HG03432 (cell line): Measurements from ENCODE around the gene FUT7.
"Not testable (repeated sequence)": the region's sequence is repeated elsewhere in the genome, so short reads cannot be mapped to it uniquely, and the experiment has no call there.

Source experiments
- ATAC-seq: cut with Tn5 transposase; IDR thresholded peaks from one replicate; pipeline ENCODE4 v1.9.1; 2021; ENCODE audit warnings: mild to moderate bottlenecking, moderate library complexity; ENCODE audit not compliant: unreplicated experiment

Gene FUT7

GRCh38 chr9:137034039-137034708 is 2.3 kb upstream of the FUT7 start:
- ATAC-seq, result no peak

- not testable (repeated sequence) for ATAC-seq
Observed at GRCh38 chr9:137033481-137033880, 1.6 kb upstream of the FUT7 start.

DNA sequence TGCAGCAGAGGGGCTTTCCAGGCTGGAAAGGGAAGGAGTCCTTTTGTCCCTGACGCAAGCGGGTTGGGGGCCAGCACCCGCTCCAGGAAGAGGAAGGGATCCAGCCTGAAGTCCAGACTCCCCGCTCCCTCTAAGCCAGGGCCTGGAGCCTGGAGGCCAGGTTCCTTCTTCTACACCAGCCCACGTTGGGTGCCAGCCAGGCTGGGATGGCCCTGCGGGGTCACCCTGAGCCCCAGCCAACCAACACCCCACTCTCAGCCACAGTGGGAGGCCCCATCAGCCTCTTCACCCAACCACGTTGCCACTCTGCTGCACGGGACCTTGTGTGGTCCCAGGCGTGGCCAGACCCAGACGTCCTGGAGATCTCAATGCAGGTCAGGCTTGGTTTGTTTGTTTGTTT is 970 bp upstream of the FUT7 start:
- ATAC-seq, result no peak

GRCh38 chr9:137030538-137031527 is 1.1 kb downstream of the FUT7 start:
- ATAC-seq, result no peak

DNA sequence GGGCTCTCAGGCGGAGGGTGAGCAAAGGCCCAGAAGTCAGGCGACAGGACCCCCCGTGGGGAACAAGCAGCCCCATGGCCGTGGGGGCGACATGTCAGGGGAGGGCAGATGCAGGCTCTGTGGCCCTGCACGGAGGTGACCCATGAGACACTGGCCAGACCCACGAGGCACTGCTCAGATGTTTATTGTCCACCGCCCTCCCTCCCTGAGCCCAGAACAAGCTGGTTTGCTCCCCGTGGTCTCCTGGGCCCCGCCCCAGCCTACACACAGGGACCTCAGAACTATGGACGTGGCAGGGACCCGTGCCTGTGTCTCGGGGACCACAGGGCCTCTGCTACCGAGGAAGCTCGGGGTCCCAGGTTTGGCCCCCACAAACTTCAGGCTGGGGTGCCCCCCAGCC is 1.9 kb downstream of the FUT7 start:
- no peak for ATAC-seq

GRCh38 chr9:137029058-137029936 is 2.6 kb downstream of the FUT7 start:
- no peak for ATAC-seq

DNA sequence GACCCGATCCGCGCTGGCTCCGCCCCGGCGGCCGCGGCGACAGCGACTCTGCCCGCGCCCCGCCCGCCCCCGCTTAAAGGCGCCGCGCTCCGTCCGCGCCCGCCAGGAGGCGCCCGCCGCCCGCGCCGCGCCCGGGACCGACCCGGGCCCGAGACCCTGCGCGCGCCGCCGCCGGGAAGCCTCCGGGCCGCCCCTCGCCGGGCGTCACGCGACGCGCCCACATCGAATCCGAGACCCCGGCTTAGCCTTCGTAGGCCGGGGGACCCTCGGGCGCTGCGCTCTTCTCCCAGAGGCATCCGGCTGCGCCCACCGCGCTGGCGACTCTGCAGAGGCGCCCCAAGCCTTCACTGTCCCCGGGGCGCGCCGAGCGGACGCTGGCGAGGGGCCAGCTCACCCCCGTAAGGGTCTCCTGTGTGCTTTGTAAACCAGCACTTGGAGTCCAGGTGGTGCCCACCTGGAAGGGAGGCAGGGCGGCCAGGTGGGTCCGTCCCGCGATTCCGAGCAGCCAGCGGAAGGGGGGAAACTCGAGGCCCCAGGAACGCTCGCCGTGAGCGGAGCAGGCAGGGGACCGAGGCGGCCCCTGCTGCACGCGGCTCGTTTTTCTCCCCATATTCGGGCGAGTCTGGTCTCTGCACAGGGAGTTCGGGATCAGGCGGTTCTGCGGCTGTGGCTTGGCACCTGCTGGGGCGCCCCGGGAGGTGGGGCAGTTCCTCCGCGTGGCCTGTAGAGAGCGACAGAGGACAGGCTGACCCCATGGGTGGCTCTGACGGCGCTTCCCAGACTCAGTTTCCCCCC is 3.4 kb downstream of the FUT7 start:
- ATAC-seq, result peak; percentile 33

- ATAC-seq, result no peak
Observed at GRCh38 chr9:137027369-137028262, 4.3 kb downstream of the FUT7 start, which contains the start of gene ABCA2. Gene ABCA2, minus strand, starts transcription at chr9:137028237. Its CDS starts 97 bp downstream, at chr9:137028140.

- no peak for ATAC-seq
Observed at GRCh38 chr9:137026828-137027227, 5.1 kb downstream of the FUT7 start.

DNA sequence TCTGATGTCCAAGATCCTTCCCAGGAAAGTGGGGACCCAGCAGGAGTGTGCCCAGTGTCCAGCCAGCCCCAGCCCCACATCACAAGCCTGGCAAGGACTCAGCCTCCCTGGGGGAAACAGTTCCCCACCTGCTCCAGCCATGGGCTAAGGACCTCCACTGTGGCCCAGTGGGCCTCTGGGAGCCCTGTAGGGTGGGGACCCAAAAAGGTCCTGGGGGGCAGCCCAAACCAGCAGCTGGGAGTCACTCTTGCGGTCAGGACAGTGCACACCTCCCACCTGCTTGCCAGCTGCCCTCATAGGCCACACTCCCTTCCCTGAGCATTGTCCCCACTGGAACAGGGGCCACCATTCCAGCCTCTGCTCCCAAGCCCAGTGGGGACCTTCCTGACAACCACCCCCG is 5.5 kb downstream of the FUT7 start:
- ATAC-seq, result no peak

GRCh38 chr9:137025517-137025966 is 6.3 kb downstream of the FUT7 start:
- no peak for ATAC-seq

- no peak for ATAC-seq
Observed at GRCh38 chr9:137023583-137023991, 8.3 kb downstream of the FUT7 start.

- ATAC-seq, result no peak
Observed at GRCh38 chr9:137023157-137023556, 8.7 kb downstream of the FUT7 start.

DNA sequence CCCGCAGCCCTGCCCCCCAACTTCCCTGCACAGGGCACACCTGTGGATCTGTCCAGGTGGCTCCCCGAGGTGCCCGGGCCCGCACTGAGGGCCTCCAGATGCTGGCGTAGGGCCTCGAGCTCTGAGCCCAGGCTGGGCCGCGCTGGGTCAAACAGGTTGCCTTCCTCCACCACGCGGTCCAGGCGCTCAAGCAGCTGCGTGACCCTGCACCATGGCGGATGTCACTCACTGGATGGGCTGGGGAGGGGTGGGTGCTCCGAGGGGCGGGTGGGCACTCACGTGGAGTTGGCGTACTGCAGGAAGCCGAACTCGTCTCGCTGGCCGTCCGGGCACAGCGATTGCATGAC is 9.3 kb downstream of the FUT7 start:
- ATAC-seq, result no peak

GRCh38 chr9:137021979-137022661 is 9.8 kb downstream of the FUT7 start:
- ATAC-seq, result no peak

GRCh38 chr9:137021568-137021978 is 10.3 kb downstream of the FUT7 start:
- ATAC-seq, result no peak

- ATAC-seq, result no peak
Observed at GRCh38 chr9:137020771-137021567, 10.9 kb downstream of the FUT7 start.
